Measurements from ENCODE around the gene FIZ1.

FIZ1 gene

GRCh38 chr19:55635856-55636440 lies 36.6 kb upstream of the FIZ1 start:
- no peak for DNase-seq (ENCODE audit: low read depth, low spot score)

GRCh38 chr19:55635334-55635717 lies 36.0 kb upstream of the FIZ1 start:
- DNase-seq (ENCODE audit: low read depth, low spot score): no peak

- DNase-seq (ENCODE audit: low read depth, low spot score): no peak
Observed at GRCh38 chr19:55633861-55634260, 34.5 kb upstream of the FIZ1 start.

- peak; percentile 96 for DNase-seq (ENCODE audit: low read depth, low spot score)
Observed at GRCh38 chr19:55632463-55632834, 33.1 kb upstream of the FIZ1 start.

GRCh38 chr19:55626350-55626749 lies 27.0 kb upstream of the FIZ1 start:
- no peak for DNase-seq (ENCODE audit: low read depth, low spot score)

GRCh38 chr19:55625004-55625326 lies 25.6 kb upstream of the FIZ1 start:
- DNase-seq (ENCODE audit: low read depth, low spot score): no peak

- peak; percentile 83 for DNase-seq (ENCODE audit: low read depth, low spot score)
Observed at GRCh38 chr19:55624109-55625003, 25.0 kb upstream of the FIZ1 start, which contains the start of gene ZNF784. Gene ZNF784 (minus strand): TSS chr19:55624566. CDS start chr19:55624561, 5 bp downstream.

- no peak for DNase-seq (ENCODE audit: low read depth, low spot score)
Observed at GRCh38 chr19:55623561-55623960, 24.2 kb upstream of the FIZ1 start.

GRCh38 chr19:55623130-55623529 lies 23.8 kb upstream of the FIZ1 start:
- no peak for DNase-seq (ENCODE audit: low read depth, low spot score)

GRCh38 chr19:55622242-55622969 lies 23.1 kb upstream of the FIZ1 start:
- no peak for DNase-seq (ENCODE audit: low read depth, low spot score)

- no peak for DNase-seq (ENCODE audit: low read depth, low spot score)
Observed at GRCh38 chr19:55621673-55622231, 22.4 kb upstream of the FIZ1 start.

- no peak for DNase-seq (ENCODE audit: low read depth, low spot score)
Observed at GRCh38 chr19:55621205-55621672, 21.9 kb upstream of the FIZ1 start.

- DNase-seq (ENCODE audit: low read depth, low spot score): no peak
Observed at GRCh38 chr19:55620410-55621204, 21.3 kb upstream of the FIZ1 start.

- DNase-seq (ENCODE audit: low read depth, low spot score): no peak
Observed at GRCh38 chr19:55619286-55619685, 20.0 kb upstream of the FIZ1 start.

- no peak for DNase-seq (ENCODE audit: low read depth, low spot score)
Observed at GRCh38 chr19:55618426-55618825, 19.1 kb upstream of the FIZ1 start.

GRCh38 chr19:55617426-55617825 lies 18.1 kb upstream of the FIZ1 start:
- no peak for DNase-seq (ENCODE audit: low read depth, low spot score)

- no peak for DNase-seq (ENCODE audit: low read depth, low spot score)
Observed at GRCh38 chr19:55616395-55616875, 17.1 kb upstream of the FIZ1 start.

- no peak for DNase-seq (ENCODE audit: low read depth, low spot score)
Observed at GRCh38 chr19:55615543-55616394, 16.5 kb upstream of the FIZ1 start.

- no peak for DNase-seq (ENCODE audit: low read depth, low spot score)
Observed at GRCh38 chr19:55614711-55615542, 15.6 kb upstream of the FIZ1 start.

Measured in smooth muscle cell of the brain vasculature (primary cell).